ENCODE measurements around the gene DNAJC13.

DNA sequence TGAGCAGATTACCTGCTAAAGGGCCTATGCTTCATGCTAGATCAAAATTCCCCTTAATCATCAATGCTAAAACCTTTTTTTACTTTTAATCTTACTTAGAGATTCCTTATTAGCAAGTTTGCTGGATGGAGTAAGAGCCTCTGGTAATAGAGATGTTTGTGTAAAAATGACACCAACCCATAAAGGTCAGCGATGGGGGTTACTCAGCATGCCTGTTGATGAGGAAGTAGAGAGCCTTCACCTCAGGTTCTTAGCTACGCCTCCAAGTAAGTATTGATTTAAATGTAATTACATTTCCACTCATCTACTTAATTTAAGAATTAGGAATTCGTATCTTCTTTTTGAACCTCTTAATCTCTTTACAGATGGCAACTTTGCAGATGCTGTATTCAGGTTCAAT is 38.8 kb downstream of the DNAJC13 start:
- TF ChIP-seq, protein P1, sequence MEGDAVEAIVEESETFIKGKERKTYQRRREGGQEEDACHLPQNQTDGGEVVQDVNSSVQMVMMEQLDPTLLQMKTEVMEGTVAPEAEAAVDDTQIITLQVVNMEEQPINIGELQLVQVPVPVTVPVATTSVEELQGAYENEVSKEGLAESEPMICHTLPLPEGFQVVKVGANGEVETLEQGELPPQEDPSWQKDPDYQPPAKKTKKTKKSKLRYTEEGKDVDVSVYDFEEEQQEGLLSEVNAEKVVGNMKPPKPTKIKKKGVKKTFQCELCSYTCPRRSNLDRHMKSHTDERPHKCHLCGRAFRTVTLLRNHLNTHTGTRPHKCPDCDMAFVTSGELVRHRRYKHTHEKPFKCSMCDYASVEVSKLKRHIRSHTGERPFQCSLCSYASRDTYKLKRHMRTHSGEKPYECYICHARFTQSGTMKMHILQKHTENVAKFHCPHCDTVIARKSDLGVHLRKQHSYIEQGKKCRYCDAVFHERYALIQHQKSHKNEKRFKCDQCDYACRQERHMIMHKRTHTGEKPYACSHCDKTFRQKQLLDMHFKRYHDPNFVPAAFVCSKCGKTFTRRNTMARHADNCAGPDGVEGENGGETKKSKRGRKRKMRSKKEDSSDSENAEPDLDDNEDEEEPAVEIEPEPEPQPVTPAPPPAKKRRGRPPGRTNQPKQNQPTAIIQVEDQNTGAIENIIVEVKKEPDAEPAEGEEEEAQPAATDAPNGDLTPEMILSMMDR (IDR thresholded peaks at IDR 0.05; ENCODE audit: low read length), result no peak
- TF ChIP-seq EZH2 (IDR thresholded peaks at IDR 0.05; ENCODE audit: borderline replicate concordance, low read length), result no peak
